Panc1 (cell line): ENCODE results near the gene SYCP3. TPM values are rescaled to one million over a fixed set of nuclear protein-coding genes. Genes with fewer than 3 reads are reported as not detected.

Experiments
- ATAC-seq: fragments of 200-7000 bp; cut with Tn5 transposase; 2 replicates; pipeline ENCODE4 v1.9.1; 2020; ENCODE audit warnings: mild to moderate bottlenecking, moderate library complexity
- BruUV-seq: library from RNA; stranded (reverse); fragments of 400-500 nt; replicated peaks from 2 replicates; lab custom pipeline; 2021; lab: Mats Ljungman, UMichigan
- CTCF ChIA-PET: fragments of 300-600 bp; sonication (Branson Sonifier 250); formaldehyde crosslinking; loops from one replicate; lab custom pipeline; 2022; ENCODE audit warnings: antibody characterized with exemption; lab: Charles Lee
- POLR2A ChIA-PET: fragments of 300-600 bp; sonication (Branson Sonifier 250); formaldehyde crosslinking; loops from one replicate; lab custom pipeline; 2022; ENCODE audit warnings: antibody characterized with exemption; lab: Charles Lee
- DNase-seq: peaks from one replicate; pipeline ENCODE4 v3.0.0-alpha.2; 2010; ENCODE audit warnings: low read depth, low spot score
- H3K27ac ChIP-seq: 2 replicates; pipeline ENCODE4 v1.5.1; 2011; ENCODE audit warnings: mild to moderate bottlenecking, low read length, inconsistent platforms
- H3K27me3 ChIP-seq: fragments of 200-500 bp; sonication (Bioruptor generic); 2 replicates; pipeline ENCODE4 v1.6.0; 2014; ENCODE audit warnings: low read length, inconsistent platforms; ENCODE audit not compliant: control insufficient read depth, insufficient read depth
- H3K36me3 ChIP-seq: fragments of 200-500 bp; sonication (Bioruptor generic); 2 replicates; pipeline ENCODE4 v1.5.1; 2014; ENCODE audit warnings: inconsistent platforms, mild to moderate bottlenecking, low read length, moderate library complexity; ENCODE audit not compliant: control insufficient read depth, insufficient read depth
- H3K4me1 ChIP-seq: 2 replicates; pipeline ENCODE4 v1.5.1; 2011; ENCODE audit warnings: inconsistent platforms, mild to moderate bottlenecking, low read length, moderate library complexity; ENCODE audit not compliant: control insufficient read depth, insufficient read depth
- H3K4me3 ChIP-seq, 2 experiments: 2 replicates each; pipeline ENCODE4 v1.5.1; 2011 to 2012; ENCODE audit warnings: low read depth in 2 of 2, low read length in 2 of 2, mild to moderate bottlenecking in 2 of 2, inconsistent platforms in 1 of 2, moderate library complexity in 1 of 2
- H3K9me3 ChIP-seq: fragments of 200-500 bp; sonication (Bioruptor generic); 2 replicates; pipeline ENCODE4 v1.5.1; 2014; ENCODE audit warnings: low read depth, mild to moderate bottlenecking, inconsistent platforms, low read length, moderate library complexity; ENCODE audit not compliant: control insufficient read depth, insufficient read depth
- CTCF ChIP-seq: fragments of 450-650 bp; IDR thresholded peaks from 2 replicates; pipeline ENCODE4 v1.5.1; 2017; ENCODE audit warnings: mild to moderate bottlenecking
- POLR2AphosphoS5 ChIP-seq: IDR thresholded peaks from 2 replicates; pipeline ENCODE4 v1.6.1; 2012; ENCODE audit warnings: mild to moderate bottlenecking, low read depth, low read length, moderate library complexity
- REST ChIP-seq, 2 experiments: IDR thresholded peaks; 2 replicates each; pipeline ENCODE4 v1.6.1; 2011 to 2012; ENCODE audit warnings: low read depth in 2 of 2, control low read depth in 1 of 2, low read length in 1 of 2, mild to moderate bottlenecking in 1 of 2, moderate library complexity in 1 of 2; ENCODE audit not compliant: insufficient read depth in 1 of 2
- SIN3A ChIP-seq: IDR thresholded peaks from 2 replicates; pipeline ENCODE4 v1.6.1; 2012; ENCODE audit warnings: low read depth, mild to moderate bottlenecking, low read length, moderate library complexity, borderline replicate concordance; ENCODE audit not compliant: insufficient read depth
- TCF7L2 ChIP-seq: IDR thresholded peaks from 2 replicates; pipeline ENCODE4 v1.6.1; 2011; ENCODE audit warnings: mild to moderate bottlenecking, low read depth, low read length, inconsistent platforms
- in situ Hi-C: cut with HindIII; loops from 2 replicates; pipeline ENCODE4 v1.10.0; 2016; ENCODE audit warnings: low sequenced_read_pairs, low pct_unique_long_range_greater_than_20kb
- intact Hi-C: fragments of 100-400 bp; cut with micrococcal nuclease; formaldehyde crosslinking; loops from one replicate; pipeline ENCODE4 v1.10.0; 2022; ENCODE audit not compliant: unreplicated experiment
- total RNA-seq: library from RNA; stranded (reverse); gene quantifications from one replicate; pipeline ENCODE4 v1.2.1, GENCODE V29; 2021; ENCODE audit not compliant: unreplicated experiment

Gene SYCP3
- total RNA-seq, 1 experiment from 2014 or later = not detected

GRCh38 chr12:101697197-101697929 is 41.9 kb downstream of the SYCP3 start, which contains the start of gene CHPT1:
CHPT1 (plus strand) TSS chr12:101697640; CDS start chr12:101697862, 222 bp downstream.
- in situ Hi-C loops = no loop called here
- ATAC-seq (peak; percentile 88), DNase-seq (no peak)
- CTCF ChIA-PET = no interaction called here
- POLR2A ChIA-PET = interaction anchor here (0.6 kb wide), 1 partner anchor 703 kb away, joined by 3 read pairs; no protein-coding TSS in a partner anchor
- peak within 1 kb of the TSS; percentile 83 for H3K27ac ChIP-seq
- TF ChIP-seq POLR2AphosphoS5 = peak; percentile 45; the same call in 1 of the 2 replicates
- no peak for TF ChIP-seq REST (IDR thresholded peaks at IDR 0.05; ENCODE audit: insufficient read depth in 1 of 2, low read depth in 2 of 2, low read length in 1 of 2)
- TF ChIP-seq TCF7L2 = no peak
- no peak for TF ChIP-seq CTCF
- peaks cover 3% of the 10 kb centered on the region; the same call in 1 of the 2 replicates for H3K36me3 ChIP-seq
- intact Hi-C loops = loop anchor here (10.0 kb wide), 1 partner anchor 283 kb away; no protein-coding TSS in a partner anchor
- no peaks in the 10 kb centered on the region for H3K27me3 ChIP-seq
- peaks cover 28% of the 10 kb centered on the region for H3K4me1 ChIP-seq
- no TSS peak for BruUV-seq
- peak within 1 kb of the TSS; percentile 92 to 94 for H3K4me3 ChIP-seq
- no peaks in the 10 kb centered on the region for H3K9me3 ChIP-seq

- H3K4me3 ChIP-seq = peak overlapping the region; percentile 92 to 94
- H3K27ac ChIP-seq = peak overlapping the region; percentile 83
- peaks cover 3% of the 10 kb centered on the region; the same call in 1 of the 2 replicates for H3K36me3 ChIP-seq
- CTCF ChIA-PET = no interaction called here
- intact Hi-C loops = loop anchor here (10.0 kb wide), 1 partner anchor 282 kb away; no protein-coding TSS in a partner anchor
- peaks cover 27% of the 10 kb centered on the region for H3K4me1 ChIP-seq
- no peaks in the 10 kb centered on the region for H3K27me3 ChIP-seq
- no peak for DNase-seq
- BruUV-seq = no TSS peak
- in situ Hi-C loops = no loop called here
- POLR2A ChIA-PET = interaction anchor here (0.6 kb wide), 1 partner anchor 704 kb away, joined by 3 read pairs; no protein-coding TSS in a partner anchor
- no peak for ATAC-seq
- H3K9me3 ChIP-seq = no peaks in the 10 kb centered on the region
- TF ChIP-seq REST (IDR thresholded peaks at IDR 0.05; ENCODE audit: insufficient read depth in 1 of 2, low read depth in 2 of 2, low read length in 1 of 2) (no peak), POLR2AphosphoS5 (no peak), SIN3A (no peak)
Observed at GRCh38 chr12:101696251-101697196, 42.7 kb downstream of the SYCP3 start.
